SK-N-SH (cell line): Measurements from ENCODE around the gene SLC24A3. TPM values are rescaled to one million over a fixed set of nuclear protein-coding genes. Genes with fewer than 3 reads are reported as not detected.

Source experiments
- CTCF ChIA-PET: fragments of 300-600, 350-600 bp; formaldehyde crosslinking; extraction: SDS; loops from one replicate; lab custom pipeline; 2021; lab: Yijun Ruan, JAX
- POLR2A ChIA-PET: fragments of 350-600 bp; sonication (Branson Sonifier 250); formaldehyde crosslinking; extraction: SDS; loops from one replicate; lab custom pipeline; 2020; ENCODE audit warnings: antibody characterized with exemption, inconsistent platforms; lab: Yijun Ruan, JAX
- DNase-seq: peaks from one replicate; pipeline ENCODE4 v3.0.0; 2012
- H2AFZ ChIP-seq: fragments of 200-600 bp; sonication (generic); 2 replicates; pipeline ENCODE4 v1.8.1; 2016; ENCODE audit warnings: antibody characterized with exemption, mild to moderate bottlenecking, low read depth
- H3F3A ChIP-seq: fragments of 200-600 bp; sonication (generic); replicated peaks from 2 replicates; pipeline ENCODE3; 2016; ENCODE audit warnings: antibody characterized with exemption, mild to moderate bottlenecking; ENCODE audit not compliant: insufficient read depth
- H3K27ac ChIP-seq, 2 experiments: fragments of 200-500 bp in 1 of 2; fragments of 200-600 bp in 1 of 2; sonication (Bioruptor generic) in 1 of 2; sonication (generic), shearing (Covaris generic) in 1 of 2; 2 replicates each; pipeline versions ENCODE4 v1.5.1 to v1.6.1; 2014 to 2016; ENCODE audit warnings: low read depth in 2 of 2, inconsistent platforms in 1 of 2, low read length in 1 of 2, mild to moderate bottlenecking in 1 of 2, mixed read lengths in 1 of 2
- H3K27me3 ChIP-seq: fragments of 200-600 bp; sonication (generic), shearing (Covaris generic); 2 replicates; pipeline ENCODE4 v1.6.1; 2016; ENCODE audit warnings: mixed run types; ENCODE audit not compliant: insufficient read depth
- H3K36me3 ChIP-seq, 2 experiments: fragments of 200-500 bp in 1 of 2; fragments of 200-600 bp in 1 of 2; sonication (Bioruptor generic) in 1 of 2; sonication (generic) in 1 of 2; replicated peaks in 1 of 2; 2 replicates each; pipeline versions ENCODE3 to v1.5.1; 2014 to 2016; ENCODE audit warnings: low read length in 1 of 2, mild to moderate bottlenecking in 1 of 2; ENCODE audit not compliant: insufficient read depth in 2 of 2, control insufficient read depth in 1 of 2
- H3K4me1 ChIP-seq, 2 experiments: fragments of 200-500 bp in 1 of 2; fragments of 200-600 bp in 1 of 2; sonication (Bioruptor generic) in 1 of 2; sonication (generic), shearing (Covaris generic) in 1 of 2; 2 replicates each; pipeline versions ENCODE4 v1.5.1 to v1.6.1; 2014 to 2016; ENCODE audit warnings: low read depth in 1 of 2, low read length in 1 of 2, mixed run types in 1 of 2; ENCODE audit not compliant: insufficient read depth in 2 of 2, control insufficient read depth in 1 of 2
- H3K4me2 ChIP-seq: fragments of 200-600 bp; sonication (generic), shearing (Covaris generic); 2 replicates; pipeline ENCODE4 v1.6.1; 2017; ENCODE audit warnings: mixed run types
- H3K4me3 ChIP-seq, 2 experiments: fragments of 200-500 bp in 1 of 2; fragments of 200-600 bp in 1 of 2; sonication (Bioruptor generic) in 1 of 2; sonication (generic), shearing (Covaris generic) in 1 of 2; 2 replicates each; pipeline versions ENCODE4 v1.5.1 to v1.8.1; 2014 to 2016; ENCODE audit warnings: low read depth in 2 of 2, inconsistent platforms in 1 of 2, low read length in 1 of 2, mild to moderate bottlenecking in 1 of 2, mixed read lengths in 1 of 2, moderate library complexity in 1 of 2
- H3K79me2 ChIP-seq: fragments of 200-600 bp; sonication (generic); 2 replicates; pipeline ENCODE4 v1.8.1; 2017; ENCODE audit warnings: mild to moderate bottlenecking; ENCODE audit not compliant: insufficient read depth
- H3K9ac ChIP-seq: fragments of 200-600 bp; sonication (generic); 2 replicates; pipeline ENCODE4 v1.6.1; 2017; ENCODE audit warnings: mixed run types
- H3K9me2 ChIP-seq: fragments of 200-600 bp; sonication (generic); 2 replicates; pipeline ENCODE4 v1.6.1; 2017; ENCODE audit warnings: mixed run types
- H3K9me3 ChIP-seq: fragments of 200-600 bp; sonication (generic); 2 replicates; pipeline ENCODE4 v1.6.1; 2017; ENCODE audit warnings: mixed run types, mild to moderate bottlenecking, moderate library complexity
- H4K20me1 ChIP-seq: fragments of 200-600 bp; sonication (generic); 2 replicates; pipeline ENCODE4 v1.6.1; 2017; ENCODE audit warnings: mild to moderate bottlenecking, mixed run types; ENCODE audit not compliant: insufficient read depth
- CHD2 ChIP-seq: fragments of 150-350 bp; IDR thresholded peaks from 2 replicates; pipeline ENCODE4 v1.6.1; 2018; ENCODE audit warnings: low read length; ENCODE audit not compliant: partially characterized antibody
- EZH2phosphoT487 ChIP-seq: fragments of 200-600 bp; sonication (generic); IDR thresholded peaks from 2 replicates; pipeline ENCODE4 v1.6.1; 2017; ENCODE audit warnings: low read depth, mixed run types, mild to moderate bottlenecking, antibody characterized with exemption, moderate library complexity, borderline replicate concordance
- FOSL2 ChIP-seq: IDR thresholded peaks from 2 replicates; pipeline ENCODE4 v1.4.0; 2012; ENCODE audit warnings: low read depth, mild to moderate bottlenecking, moderate library complexity, borderline replicate concordance
- GATA2 ChIP-seq: sonication (generic); formaldehyde crosslinking; IDR thresholded peaks from 2 replicates; pipeline ENCODE4 v1.5.0; 2020; ENCODE audit warnings: mild to moderate bottlenecking, missing genetic modification reagents
- JUND ChIP-seq: IDR thresholded peaks from 2 replicates; pipeline ENCODE4 v1.4.0; 2012
- MAX ChIP-seq: IDR thresholded peaks from 2 replicates; pipeline ENCODE4 v1.4.0; 2012; ENCODE audit warnings: low read depth
- MXI1 ChIP-seq: IDR thresholded peaks from 2 replicates; pipeline ENCODE4 v1.6.1; 2012; ENCODE audit warnings: mild to moderate bottlenecking, low read depth, low read length, improper control_type of control experiment
- NFIC ChIP-seq: IDR thresholded peaks from 2 replicates; pipeline ENCODE4 v1.4.0; 2012; ENCODE audit warnings: borderline replicate concordance
- NRF1 ChIP-seq: IDR thresholded peaks from 2 replicates; pipeline ENCODE4 v1.6.1; 2012; ENCODE audit warnings: low read depth, mild to moderate bottlenecking, low read length
- PBX3 ChIP-seq: IDR thresholded peaks from 2 replicates; pipeline ENCODE4; 2012
- RAD21 ChIP-seq: IDR thresholded peaks from 2 replicates; pipeline ENCODE4 v1.6.1; 2012; ENCODE audit warnings: mild to moderate bottlenecking, low read length
- RXRA ChIP-seq: IDR thresholded peaks from 2 replicates; pipeline ENCODE4 v1.4.0; 2012; ENCODE audit warnings: low read depth, mild to moderate bottlenecking, borderline replicate concordance
- SMC3 ChIP-seq: IDR thresholded peaks from 2 replicates; pipeline ENCODE4 v1.6.1; 2012; ENCODE audit warnings: low read depth, low read length, improper control_type of control experiment
- TCF12 ChIP-seq: IDR thresholded peaks from 2 replicates; pipeline ENCODE4 v1.4.0; 2012
- TEAD4 ChIP-seq: IDR thresholded peaks from 2 replicates; pipeline ENCODE4 v1.4.0; 2012; ENCODE audit warnings: mild to moderate bottlenecking, borderline replicate concordance; ENCODE audit not compliant: insufficient read depth
- USF1 ChIP-seq: IDR thresholded peaks from 2 replicates; pipeline ENCODE4 v1.4.0; 2012; ENCODE audit warnings: low read depth, borderline replicate concordance
- USF2 ChIP-seq: fragments of 150-350 bp; IDR thresholded peaks from 2 replicates; pipeline ENCODE4 v1.6.1; 2017; ENCODE audit warnings: antibody characterized with exemption, low read length, low read depth, borderline replicate concordance
- WGBS: methylation state at CpG from one replicate; pipeline ENCODE4 v1.1.6; 2017; ENCODE audit warnings: low lambda C conversion rate; 5-methylcytosine and 5-hydroxymethylcytosine counted together
- polyA plus RNA-seq, 3 experiments: library from polyadenylated mRNA; depleted of rRNA; stranded (reverse); fragments of >200 nt; gene quantifications; 2 replicates each; pipeline ENCODE4 v1.2.3, GENCODE V29; 2012

SLC24A3 gene
- polyA plus RNA-seq, 1 of the 3 experiments (the other 2 are of a cell fraction): not detected

GRCh38 chr20:19547547-19547946 is 335.1 kb downstream of the SLC24A3 start:
- Histone ChIP-seq H3K79me2 (no peaks in the 10 kb centered on the region), H3K4me2 (no peak overlapping the region), H3K9me2 (no peaks in the 10 kb centered on the region), H3F3A (no peaks in the 10 kb centered on the region), H2AFZ (no peak overlapping the region), H3K36me3 (no peaks in the 10 kb centered on the region), H3K27me3 (no peaks in the 10 kb centered on the region), H3K4me1 (no peaks in the 10 kb centered on the region; a peak in 1 of 4 replicates), H3K4me3 (no peak overlapping the region), H3K27ac (no peak overlapping the region), H3K9ac (no peak overlapping the region), H4K20me1 (no peaks in the 10 kb centered on the region), H3K9me3 (no peaks in the 10 kb centered on the region)
- WGBS: 9% methylated on average over 4 of the region's 4 CpGs
- no peak for DNase-seq
- ChIA-PET POLR2A (no interaction called here), CTCF (interaction anchor here (1.2 kb wide), 1 partner anchor 9 kb away, joined by 3 read pairs; no protein-coding TSS in a partner anchor)
- TF ChIP-seq MXI1 (no peak), CHD2 (no peak), RXRA (no peak), EZH2phosphoT487 (no peak), USF1 (no peak), TEAD4 (no peak), NRF1 (no peak), MAX (no peak), JUND (no peak), PBX3 (no peak), GATA2 (CRISPR knock-in tag) (no peak), NFIC (no peak)

GRCh38 chr20:19549896-19550295 is 337.5 kb downstream of the SLC24A3 start:
- Histone ChIP-seq H2AFZ (no peak overlapping the region), H3K9ac (no peak overlapping the region), H3K4me1 (no peaks in the 10 kb centered on the region; a peak in 1 of 4 replicates), H3K4me2 (no peak overlapping the region), H3K27ac (no peak overlapping the region), H4K20me1 (no peaks in the 10 kb centered on the region), H3K27me3 (no peaks in the 10 kb centered on the region), H3K79me2 (no peaks in the 10 kb centered on the region), H3K9me2 (no peaks in the 10 kb centered on the region), H3K36me3 (no peaks in the 10 kb centered on the region), H3K9me3 (no peaks in the 10 kb centered on the region), H3F3A (no peaks in the 10 kb centered on the region), H3K4me3 (no peak overlapping the region)
- TF ChIP-seq RAD21 (no peak), SMC3 (no peak), TCF12 (no peak), FOSL2 (no peak), USF2 (no peak), PBX3 (no peak), JUND (no peak), EZH2phosphoT487 (no peak)
- CTCF ChIA-PET: no interaction called here
- POLR2A ChIA-PET: no interaction called here
- no peak for DNase-seq
